HS-5 (cell line): ENCODE measurements around the gene PDCD2L.
"Not testable (repeated sequence)": the region's sequence is repeated elsewhere in the genome, so short reads cannot be mapped to it uniquely, and the experiment has no call there.

Source experiments
- DNase-seq: peaks from one replicate; pipeline ENCODE4 v3.0.0-alpha.2; 2012; ENCODE audit warnings: low read depth

Gene PDCD2L

DNA sequence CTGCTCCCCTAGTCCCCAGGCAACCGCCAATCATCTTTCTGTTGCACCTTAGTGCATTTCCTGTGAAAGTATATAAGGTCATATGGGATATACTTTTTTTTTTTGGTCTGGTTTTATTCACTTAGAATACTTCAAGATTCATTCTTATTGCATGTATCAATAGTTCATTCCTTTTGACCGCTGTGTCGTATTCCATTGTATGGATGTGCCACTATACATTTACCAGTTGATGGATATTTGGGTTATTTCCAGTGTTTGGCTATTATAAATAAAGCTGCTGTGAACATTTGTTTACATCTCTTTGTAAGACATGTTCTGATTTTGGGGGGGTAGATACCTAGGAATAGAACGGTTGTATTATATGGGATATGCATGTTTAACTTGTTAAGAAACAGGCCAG is 14.1 kb downstream of the PDCD2L start:
- DNase-seq = no peak

DNA sequence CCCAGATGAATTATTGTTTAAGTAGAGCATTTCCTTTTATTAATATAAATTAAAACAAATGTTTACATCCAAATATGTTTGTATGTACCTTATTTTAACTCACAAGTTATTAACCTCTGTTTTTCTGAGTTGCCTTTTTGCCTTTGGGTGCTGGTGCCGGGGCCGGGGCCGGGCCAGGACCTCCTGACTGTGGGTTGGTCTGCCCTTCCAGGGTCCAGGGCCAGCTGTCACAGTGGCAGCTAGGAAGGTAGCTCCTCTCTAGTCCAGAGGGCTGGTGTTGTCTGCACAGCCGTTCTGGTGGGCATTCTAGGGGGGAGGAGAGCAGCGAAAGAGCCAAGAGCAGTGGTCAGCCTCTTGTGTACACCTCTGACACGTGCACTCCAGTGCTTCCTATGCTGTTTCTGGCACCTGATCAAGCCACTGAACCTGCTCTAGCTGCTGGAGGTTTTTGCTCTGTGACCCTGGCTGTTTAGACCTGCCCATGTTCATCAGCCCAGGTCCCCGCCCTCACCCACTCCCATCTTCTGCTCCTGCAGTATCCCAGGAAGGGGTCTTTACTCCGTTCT is 22.0 kb downstream of the PDCD2L start:
- no peak for DNase-seq

DNA sequence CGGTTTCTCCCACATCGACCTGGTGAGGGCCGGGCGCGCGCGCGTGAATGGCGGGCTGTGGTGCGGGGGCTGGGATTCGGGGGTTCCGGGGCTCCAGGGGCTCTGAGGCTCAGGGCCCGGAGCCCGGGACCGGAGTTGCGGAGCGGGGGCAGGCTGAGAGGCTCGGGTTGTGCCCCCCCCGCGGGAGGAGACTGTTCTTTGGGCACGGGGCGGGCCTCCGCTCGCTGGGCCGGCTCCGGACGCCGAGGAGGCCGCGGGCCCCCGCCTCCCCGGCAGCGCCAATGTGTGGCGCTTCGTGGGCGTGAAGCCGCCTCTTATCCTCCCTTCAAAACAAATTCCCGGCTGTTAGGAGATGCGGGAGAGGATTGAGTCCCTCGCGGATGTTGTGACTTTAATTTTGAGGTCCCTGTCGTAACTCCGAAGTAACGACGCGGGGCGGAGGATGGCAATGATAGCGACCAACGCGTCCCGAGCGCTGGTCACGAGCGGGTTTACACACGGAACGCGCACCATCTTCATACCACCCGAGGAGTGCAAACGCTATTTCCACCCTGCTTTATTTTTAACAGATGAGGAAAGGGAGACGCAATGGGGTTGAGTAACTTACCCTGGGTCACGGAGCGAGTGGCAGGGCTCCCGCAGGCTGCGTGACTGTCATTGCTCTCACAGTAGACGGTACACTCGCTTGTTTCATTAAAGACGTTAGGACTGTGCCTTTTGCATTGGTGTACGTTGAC is 24.5 kb downstream of the PDCD2L start:
- DNase-seq = no peak

DNA sequence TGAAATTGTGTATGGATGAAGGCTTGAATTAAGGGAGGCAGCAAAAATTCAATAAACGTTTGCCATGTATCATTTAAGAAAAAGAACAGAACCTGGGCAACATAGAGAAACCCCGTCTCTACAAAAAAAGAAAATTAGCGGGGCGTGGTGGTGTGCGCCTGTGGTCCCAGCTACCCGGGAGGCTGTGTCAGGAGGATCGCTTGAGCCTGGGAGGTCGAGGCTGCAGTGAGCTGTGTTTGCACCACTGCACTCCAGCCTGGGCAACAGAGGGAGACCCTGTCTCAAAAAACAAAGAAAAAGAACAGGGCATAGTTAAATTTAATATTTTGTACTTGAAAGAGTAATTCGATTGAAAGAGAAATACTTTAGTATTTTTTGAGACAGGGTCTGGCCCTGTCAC is 25.4 kb downstream of the PDCD2L start:
- no peak for DNase-seq

DNA sequence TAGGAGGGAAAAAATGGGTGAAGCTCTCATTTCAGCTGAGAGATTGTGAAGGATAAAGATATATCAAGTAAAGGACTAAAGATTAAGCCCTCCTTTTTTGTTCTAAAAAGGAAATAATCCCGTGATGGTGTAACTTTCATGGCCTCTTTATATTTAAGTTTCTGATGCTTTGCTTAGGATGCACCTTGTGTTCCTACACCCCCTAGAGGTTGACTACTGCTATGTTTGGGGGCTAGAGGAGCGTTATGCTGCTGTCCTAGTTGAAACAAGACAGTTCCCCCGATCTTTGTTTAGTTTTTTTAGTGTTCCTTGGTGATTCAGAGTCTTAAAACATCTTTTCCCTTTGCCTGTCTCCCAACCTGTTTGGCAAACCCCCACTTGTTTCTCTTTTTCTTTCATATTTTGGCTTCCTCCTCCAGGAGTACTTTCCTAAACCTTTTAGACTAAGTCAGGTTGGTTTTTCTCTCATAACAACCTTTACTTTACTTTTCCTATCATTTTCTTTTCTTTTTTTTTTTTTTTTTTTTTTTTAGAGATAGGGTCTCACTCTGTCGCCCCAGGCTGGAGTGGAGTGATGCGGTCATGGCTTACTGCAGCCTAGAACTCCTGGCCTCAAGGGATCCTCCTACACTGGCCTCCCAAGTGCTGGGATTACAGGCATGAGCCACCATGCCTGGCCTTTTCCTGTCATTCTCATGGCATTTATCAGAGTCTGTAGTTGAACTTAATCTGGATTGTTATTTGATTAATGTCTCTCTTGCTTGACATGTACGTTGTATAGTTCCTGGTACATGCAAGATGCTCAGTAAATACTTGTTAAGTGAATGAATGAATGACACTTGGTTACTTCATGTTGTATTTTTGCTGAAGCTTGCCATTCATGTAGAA is 26.8 kb downstream of the PDCD2L start:
- DNase-seq = no peak

DNA sequence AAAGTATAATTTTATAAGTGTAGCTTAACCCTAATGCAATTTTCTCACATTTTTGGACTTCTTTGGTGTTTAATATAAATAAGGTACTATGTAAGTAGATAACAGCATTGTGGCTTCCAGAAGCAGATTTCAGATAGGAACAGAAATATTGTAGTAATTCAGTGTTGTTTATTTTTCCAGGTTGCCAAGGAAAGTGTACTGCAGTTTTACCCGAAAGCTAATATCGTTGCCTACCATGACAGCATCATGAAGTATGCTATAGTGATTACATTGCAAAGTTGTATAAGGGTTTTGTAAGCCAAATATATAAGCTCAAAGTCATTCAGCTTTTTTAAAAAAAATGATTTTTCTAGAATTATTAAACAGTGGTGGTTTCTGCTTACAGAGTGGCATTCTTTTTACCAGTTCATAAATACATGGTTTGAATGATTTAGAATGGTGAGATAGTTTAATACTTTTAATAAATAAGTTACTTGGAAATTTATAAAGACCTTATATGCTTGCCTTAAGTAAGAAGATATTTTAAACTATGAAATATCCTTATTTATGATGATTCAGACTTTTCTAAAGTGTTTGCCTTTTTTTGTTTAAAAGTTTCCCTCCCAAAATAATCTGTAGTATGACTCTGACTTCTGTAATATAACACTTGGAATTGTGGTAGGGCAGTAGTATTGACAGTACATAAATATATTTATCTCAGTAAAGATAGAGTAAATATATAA is 27.6 kb downstream of the PDCD2L start:
- no peak for DNase-seq

DNA sequence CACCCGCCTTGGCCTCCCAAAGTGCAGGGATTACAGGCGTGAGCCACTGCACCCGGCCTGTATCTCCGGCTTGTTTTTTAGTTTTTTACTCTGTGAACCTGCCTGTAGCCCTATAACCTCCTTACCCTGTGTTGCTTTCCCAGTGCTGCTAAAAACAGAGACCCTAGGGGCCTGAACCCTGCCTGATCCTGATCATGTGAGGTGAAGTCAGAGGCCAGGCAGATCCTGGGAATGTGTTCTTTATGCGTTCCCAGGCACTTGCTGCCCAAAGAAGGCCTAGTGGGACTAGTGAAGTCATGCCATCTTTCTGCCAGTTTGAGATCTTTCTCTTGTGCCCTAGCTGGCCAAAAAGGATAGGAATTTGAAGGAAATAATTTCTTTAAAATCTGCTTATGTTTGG is 28.6 kb downstream of the PDCD2L start:
- no peak for DNase-seq

DNA sequence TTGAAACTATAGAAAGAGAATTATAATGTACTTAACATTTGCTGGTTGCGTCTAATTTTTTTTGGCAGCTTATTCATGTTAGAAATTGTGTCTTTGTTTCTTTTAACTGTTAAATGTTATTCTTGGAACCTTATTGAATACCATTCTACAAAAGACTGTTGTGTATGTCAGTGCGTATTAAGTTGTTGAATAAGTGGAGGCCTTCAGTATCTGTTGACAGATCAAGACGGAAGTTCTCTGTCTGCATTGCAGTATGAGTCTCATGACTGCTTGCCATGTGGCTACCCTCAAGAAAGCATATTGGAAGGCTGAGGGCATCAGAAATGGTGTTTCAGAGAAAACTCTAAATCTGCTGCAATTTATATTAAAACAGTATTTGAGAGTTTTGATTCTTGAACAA is 32.5 kb downstream of the PDCD2L start:
- no peak for DNase-seq

DNA sequence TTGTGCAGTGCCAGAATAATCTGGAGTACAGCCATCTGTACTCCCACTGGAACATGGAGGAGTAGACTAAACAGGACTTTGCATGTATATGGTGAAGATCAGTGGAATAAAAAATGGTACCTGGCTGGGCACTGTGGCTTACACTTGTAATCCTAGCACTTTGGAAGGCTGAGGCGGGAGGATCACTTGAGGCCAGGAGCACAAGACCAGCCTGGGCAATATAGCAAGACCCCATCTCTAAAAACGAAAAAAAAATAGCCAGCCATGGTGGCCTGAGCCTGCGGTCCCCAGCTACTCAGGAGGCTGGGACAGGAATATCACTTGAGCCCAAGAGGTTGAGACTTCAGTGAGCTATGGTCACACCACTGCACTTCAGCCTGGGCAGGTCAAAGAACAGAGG is 44.0 kb downstream of the PDCD2L start:
- DNase-seq = no peak

DNA sequence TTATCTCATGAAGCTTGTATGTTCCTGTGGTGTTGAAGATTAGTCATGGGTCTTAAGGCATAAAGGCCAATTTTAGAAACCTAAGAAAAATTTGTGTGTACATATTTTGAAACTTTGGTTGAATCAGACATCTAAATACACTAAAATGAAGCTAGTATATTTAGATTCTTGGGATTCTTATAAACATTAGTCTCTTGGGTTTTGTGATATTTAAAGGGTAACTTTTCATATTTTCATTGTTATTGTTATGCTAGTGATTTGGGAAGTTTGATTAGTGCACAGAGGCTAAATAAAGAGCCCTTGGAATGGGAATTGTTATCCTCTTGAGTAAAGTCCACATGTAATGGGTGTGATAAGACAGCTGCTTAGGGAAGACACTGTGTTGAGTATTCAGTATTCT is 48.5 kb downstream of the PDCD2L start:
- DNase-seq = no peak

DNA sequence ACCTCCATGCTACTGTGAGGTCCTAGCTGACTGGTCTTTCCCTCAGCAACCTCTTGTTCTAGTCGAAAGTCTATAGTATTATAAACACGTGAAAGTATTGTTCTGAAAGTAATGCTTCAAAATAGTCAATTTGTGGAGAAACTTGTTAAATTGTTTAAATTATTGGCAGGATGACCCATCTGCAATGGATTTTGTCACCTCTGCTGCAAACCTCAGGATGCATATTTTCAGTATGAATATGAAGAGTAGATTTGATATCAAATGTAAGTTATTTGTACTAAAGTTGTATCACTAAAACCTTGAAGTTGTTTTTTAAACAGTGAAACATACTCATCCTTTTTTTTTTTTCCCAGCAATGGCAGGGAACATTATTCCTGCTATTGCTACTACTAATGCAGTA is 49.9 kb downstream of the PDCD2L start:
- no peak for DNase-seq

DNA sequence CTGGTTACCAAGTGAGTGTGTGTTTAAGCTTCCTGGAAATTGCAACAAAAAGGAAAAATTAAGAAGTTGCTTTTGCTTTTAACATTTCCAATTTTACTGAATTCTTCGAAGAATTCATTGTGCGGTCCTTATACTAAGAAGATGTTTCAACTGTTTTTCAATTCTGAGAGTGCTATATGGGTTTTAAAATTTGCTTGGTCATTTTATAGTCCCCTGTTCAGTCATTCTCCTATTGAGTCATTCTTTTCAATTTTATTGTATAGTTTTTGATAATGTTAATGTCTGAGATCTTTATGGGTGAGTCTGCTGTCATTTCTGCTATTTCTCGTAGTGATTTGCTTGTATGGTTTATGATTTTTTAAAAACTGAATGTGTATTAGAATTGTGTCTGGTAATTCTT is 50.5 kb downstream of the PDCD2L start:
- no peak for DNase-seq

DNA sequence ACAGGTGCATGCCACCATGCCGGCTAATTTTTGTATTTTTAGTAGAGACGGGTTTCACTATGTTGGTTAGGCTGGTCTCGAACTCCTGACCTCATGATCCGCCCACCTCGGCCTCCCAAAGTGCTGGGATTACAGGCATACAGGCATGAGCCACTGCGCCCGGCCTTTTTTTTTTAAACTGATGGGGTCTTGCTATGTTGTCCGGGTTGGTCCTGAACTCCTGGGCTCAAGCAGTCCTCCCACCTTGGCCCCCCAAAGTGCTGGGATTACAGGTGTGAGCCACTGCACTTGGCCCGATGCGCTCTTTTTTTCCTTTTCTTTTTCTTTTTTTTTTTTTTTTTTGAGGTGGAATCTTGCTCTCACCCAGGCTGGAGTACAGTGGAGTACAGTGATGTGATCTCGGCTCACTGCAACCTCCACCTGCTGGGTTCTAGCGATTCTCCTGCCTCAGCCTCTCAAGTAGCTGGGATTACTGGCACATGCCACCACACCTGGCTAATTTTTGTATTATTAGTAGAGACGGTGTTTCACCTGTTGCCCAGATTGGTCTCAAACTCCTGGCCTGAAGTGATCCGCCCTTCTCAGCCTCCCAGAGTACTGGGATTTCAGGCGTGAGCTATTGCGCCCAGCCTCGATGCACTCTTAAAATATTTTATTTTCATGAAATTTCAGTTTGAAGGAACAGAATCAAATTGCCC is 51.7 kb downstream of the PDCD2L start:
- not testable (repeated sequence) for DNase-seq

DNA sequence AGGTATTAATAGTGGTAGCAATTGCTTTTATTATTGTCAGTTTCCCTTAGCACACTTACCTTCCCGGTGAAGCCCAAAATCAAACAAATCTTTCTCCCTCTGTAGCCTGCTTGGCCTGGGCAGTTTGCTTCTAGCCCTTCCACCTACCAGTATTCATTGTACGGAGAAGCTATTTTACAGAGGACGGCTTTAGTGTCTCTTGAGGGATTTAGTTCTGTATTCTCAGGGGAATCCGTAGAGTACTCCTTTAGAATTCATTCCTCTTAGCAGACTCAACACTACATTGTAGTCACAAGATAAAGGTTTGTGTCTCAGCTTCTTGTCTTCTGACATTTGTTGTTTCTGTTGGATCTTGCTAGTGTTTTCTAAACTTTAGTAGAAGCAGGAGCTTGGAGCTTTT is 53.2 kb downstream of the PDCD2L start:
- DNase-seq = no peak

DNA sequence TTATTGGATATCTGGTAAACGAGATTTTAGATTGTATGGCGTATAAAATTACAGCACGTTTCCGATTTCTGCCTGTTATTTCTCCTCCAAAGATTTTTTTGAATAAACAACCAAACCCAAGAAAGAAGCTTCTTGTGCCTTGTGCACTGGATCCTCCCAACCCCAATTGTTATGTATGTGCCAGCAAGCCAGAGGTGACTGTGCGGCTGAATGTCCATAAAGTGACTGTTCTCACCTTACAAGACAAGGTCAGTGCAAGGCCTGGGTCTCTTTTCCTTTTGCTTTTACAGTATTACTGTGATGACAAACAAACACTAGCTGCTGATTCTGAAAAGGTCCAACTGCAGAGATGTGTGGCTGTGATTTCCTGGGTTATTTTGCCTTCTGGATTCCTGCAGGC is 54.5 kb downstream of the PDCD2L start:
- no peak for DNase-seq

DNA sequence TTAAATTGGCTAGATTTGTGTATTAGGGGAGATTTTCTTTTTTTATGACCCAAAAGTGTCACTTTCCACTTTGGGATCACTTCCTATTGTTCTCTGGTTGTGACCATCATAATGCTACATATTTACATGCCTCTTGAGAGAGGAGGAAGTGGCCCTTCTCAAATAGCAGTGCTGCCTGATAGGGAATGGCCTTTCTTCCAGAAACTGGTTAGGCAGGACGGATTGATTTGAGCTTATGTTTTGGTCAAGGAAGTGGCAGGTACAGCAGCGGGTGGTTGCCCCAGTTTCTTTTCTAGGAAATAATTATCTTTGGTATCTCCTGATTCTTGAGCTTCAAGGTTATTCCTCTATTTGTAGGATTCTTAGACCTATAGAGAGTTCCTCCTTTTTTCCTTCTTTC is 55.4 kb downstream of the PDCD2L start:
- DNase-seq = no peak

DNA sequence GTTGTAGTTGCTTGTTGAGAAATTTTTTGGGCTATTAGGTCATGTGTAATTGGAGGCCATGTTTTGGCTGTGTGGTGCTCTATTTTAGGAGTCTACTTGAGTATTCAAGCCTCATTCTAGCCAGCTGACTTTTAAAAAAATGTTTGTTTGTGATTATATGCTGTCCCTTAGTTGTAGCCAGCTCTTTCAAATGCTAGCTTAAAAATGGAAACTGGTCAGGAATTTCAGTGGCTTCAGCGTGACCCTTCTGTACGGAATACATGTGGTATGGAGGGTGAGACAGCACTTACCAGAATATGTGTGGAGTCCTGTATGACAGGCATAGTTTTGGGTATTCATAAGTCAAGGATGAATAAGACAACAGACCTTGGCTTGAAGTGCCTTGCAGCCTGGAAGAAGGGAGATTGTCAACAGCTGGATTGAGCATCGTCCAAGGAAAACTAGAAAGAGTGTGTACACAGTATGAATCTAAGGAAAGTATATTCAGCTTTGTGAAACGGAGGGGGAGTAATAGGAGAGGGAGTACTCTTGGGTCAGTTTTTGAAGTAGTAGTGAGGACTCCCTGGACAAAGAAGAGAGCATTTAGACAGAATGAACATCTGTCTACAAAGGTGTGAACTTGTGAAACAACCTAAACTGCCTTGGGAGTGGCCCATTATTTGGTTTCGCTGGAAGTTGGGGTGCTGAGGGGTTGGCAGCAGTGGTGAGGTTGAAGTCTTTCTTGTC is 57.3 kb downstream of the PDCD2L start:
- no peak for DNase-seq

DNA sequence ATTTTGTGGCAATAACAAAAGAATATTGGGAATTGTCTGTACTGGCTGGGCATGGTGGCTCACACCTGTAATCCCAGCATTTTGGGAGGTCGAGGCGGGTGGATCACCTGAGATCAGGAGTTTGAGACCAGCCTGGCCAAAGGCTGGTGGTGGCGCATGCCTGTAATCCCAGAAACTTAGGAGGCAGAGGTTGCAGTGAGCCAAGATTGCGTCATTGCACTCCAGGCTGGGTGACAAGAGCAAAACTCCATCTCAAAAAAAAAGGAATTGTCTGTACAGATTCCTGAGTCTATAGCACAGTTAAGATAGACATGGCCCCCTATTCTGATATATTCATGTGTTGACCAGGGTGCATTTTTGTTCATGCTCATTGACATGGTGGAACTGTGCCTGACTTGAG is 60.6 kb downstream of the PDCD2L start:
- DNase-seq = not testable (repeated sequence)

DNA sequence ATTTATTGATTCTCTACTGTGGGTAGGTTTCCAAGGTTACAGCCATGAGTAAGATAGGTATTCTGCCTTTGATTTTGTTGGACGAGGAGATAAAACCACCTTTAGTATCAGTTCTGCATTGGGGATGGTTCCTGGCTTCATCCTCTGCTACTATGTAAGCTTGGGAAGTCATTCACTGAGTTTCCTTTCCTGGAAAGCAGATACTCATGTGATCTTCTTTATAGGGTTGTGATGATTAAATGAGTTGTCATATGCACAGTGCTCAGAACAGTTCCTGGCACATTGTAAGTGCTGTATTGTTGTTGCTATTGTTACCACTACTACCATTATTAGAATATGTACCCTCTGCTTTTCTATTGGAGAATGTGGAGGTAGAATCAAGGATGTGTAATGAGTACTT is 64.2 kb downstream of the PDCD2L start:
- DNase-seq = no peak

DNA sequence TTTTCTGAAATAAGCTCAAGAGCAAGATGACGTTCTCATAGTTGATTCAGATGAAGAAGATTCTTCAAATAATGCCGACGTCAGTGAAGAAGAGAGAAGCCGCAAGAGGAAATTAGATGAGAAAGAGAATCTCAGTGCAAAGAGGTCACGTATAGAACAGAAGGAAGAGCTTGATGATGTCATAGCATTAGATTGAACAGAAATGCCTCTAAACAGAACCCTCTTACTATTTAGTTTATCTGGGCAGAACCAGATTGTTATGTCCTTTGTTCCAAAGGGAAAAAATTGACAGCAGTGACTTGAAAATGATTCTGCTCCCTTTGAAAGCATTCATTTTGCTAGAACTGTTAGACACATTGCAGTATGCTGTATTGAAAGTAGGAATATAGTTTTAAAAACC is 64.8 kb downstream of the PDCD2L start:
- not testable (repeated sequence) for DNase-seq
